Neural progenitor cell (in vitro differentiated cells): ENCODE data around the gene IGHMBP2. TPM values are rescaled to one million over a fixed set of nuclear protein-coding genes. Genes with fewer than 3 reads are reported as not detected.

ENCODE experiments used
- DNase-seq: peaks from one replicate; pipeline ENCODE4 v3.0.0-alpha.2; 2016; ENCODE audit warnings: low spot score
- H2AFZ ChIP-seq: fragments of 200-600 bp; sonication (generic); replicated peaks from 2 replicates; pipeline ENCODE4 v1.6.1; 2016; ENCODE audit warnings: antibody characterized with exemption
- H3F3A ChIP-seq: fragments of 200-600 bp; sonication (generic); 2 replicates; pipeline ENCODE4 v1.6.1; 2016; ENCODE audit warnings: antibody characterized with exemption, low read depth
- H3K27ac ChIP-seq: fragments of 200-600 bp; sonication (generic); 2 replicates; pipeline ENCODE4 v1.5.1; 2016; ENCODE audit warnings: mild to moderate bottlenecking
- H3K27me3 ChIP-seq: fragments of 200-600 bp; sonication (generic); 2 replicates; pipeline ENCODE4 v1.6.1; 2016; ENCODE audit warnings: mild to moderate bottlenecking, moderate library complexity
- H3K36me3 ChIP-seq: fragments of 200-600 bp; sonication (generic); 2 replicates; pipeline ENCODE4 v1.5.1; 2016
- H3K4me1 ChIP-seq: fragments of 200-600 bp; sonication (generic); 2 replicates; pipeline ENCODE4 v1.6.1; 2016; ENCODE audit warnings: mixed run types
- H3K4me2 ChIP-seq: fragments of 200-600 bp; sonication (generic); 2 replicates; pipeline ENCODE4 v1.6.1; 2016
- H3K4me3 ChIP-seq: fragments of 200-600 bp; sonication (generic); 2 replicates; pipeline ENCODE4 v1.5.1; 2016
- H3K79me2 ChIP-seq: fragments of 200-600 bp; sonication (generic); 2 replicates; pipeline ENCODE4 v1.6.1; 2016; ENCODE audit warnings: low read depth
- H3K9ac ChIP-seq: fragments of 200-600 bp; sonication (generic); 2 replicates; pipeline ENCODE4 v1.6.1; 2016
- H3K9me3 ChIP-seq: fragments of 200-600 bp; sonication (generic); 2 replicates; pipeline ENCODE4 v1.5.1; 2016; ENCODE audit warnings: low read depth
- H4K20me1 ChIP-seq: fragments of 200-600 bp; sonication (generic); 2 replicates; pipeline ENCODE4 v1.6.1; 2016; ENCODE audit warnings: low read depth
- H3K27ac Mint-ChIP-seq: 3 replicates; pipeline ENCODE4 v1.8.0; 2021; ENCODE audit warnings: mixed read lengths
- H3K27me3 Mint-ChIP-seq: 2 replicates; pipeline ENCODE4 v1.8.0; 2022; ENCODE audit warnings: low read depth, mild to moderate bottlenecking, inconsistent platforms, moderate library complexity, mixed read lengths; ENCODE audit not compliant: insufficient read depth
- H3K36me3 Mint-ChIP-seq: 3 replicates; pipeline ENCODE4 v1.8.0; 2021; ENCODE audit warnings: mixed read lengths
- H3K4me1 Mint-ChIP-seq: 3 replicates; pipeline ENCODE4 v1.8.0; 2021; ENCODE audit warnings: mixed read lengths
- H3K4me3 Mint-ChIP-seq: 3 replicates; pipeline ENCODE4 v1.8.0; 2021; ENCODE audit warnings: mild to moderate bottlenecking, moderate library complexity, mixed read lengths
- H3K9me3 Mint-ChIP-seq: 3 replicates; pipeline ENCODE4 v1.8.0; 2020; ENCODE audit warnings: mixed read lengths
- EZH2 ChIP-seq: fragments of 200-600 bp; sonication (generic); IDR thresholded peaks from 2 replicates; pipeline ENCODE4 v1.6.1; 2017; ENCODE audit warnings: antibody characterized with exemption, mild to moderate bottlenecking, moderate library complexity
- EZH2phosphoT487 ChIP-seq: fragments of 200-600 bp; sonication (generic); IDR thresholded peaks from 2 replicates; pipeline ENCODE4 v1.6.1; 2017; ENCODE audit warnings: antibody characterized with exemption
- total RNA-seq: library from RNA; depleted of rRNA; stranded (reverse); fragments of >200 nt; gene quantifications from 2 replicates; pipeline ENCODE4 v1.2.3, GENCODE V29; 2015; ENCODE audit warnings: low replicate concordance
- TF ChIP-seq, protein P1 (sequence below): fragments of 200-600 bp; sonication (generic); IDR thresholded peaks from 2 replicates; pipeline ENCODE4 v1.5.1; 2017; ENCODE audit warnings: antibody characterized with exemption, mild to moderate bottlenecking

Gene IGHMBP2
- total RNA-seq, 1 donor from 2014 or later: 13.6 TPM

- no peak for DNase-seq
- H3K36me3 Mint-ChIP-seq: peaks cover 14% of the 10 kb centered on the region
- Histone ChIP-seq H3F3A (no peaks in the 10 kb centered on the region), H3K9me3 (no peaks in the 10 kb centered on the region), H3K36me3 (no peaks in the 10 kb centered on the region), H3K27me3 (no peaks in the 10 kb centered on the region), H3K4me1 (no peaks in the 10 kb centered on the region), H3K9ac (no peak overlapping the region), H2AFZ (no peak overlapping the region), H3K4me2 (no peak overlapping the region), H3K4me3 (no peak overlapping the region), H3K27ac (no peak overlapping the region), H3K79me2 (no peaks in the 10 kb centered on the region), H4K20me1 (peaks cover 6% of the 10 kb centered on the region)
- H3K27me3 Mint-ChIP-seq: no peaks in the 10 kb centered on the region
- H3K9me3 Mint-ChIP-seq: no peaks in the 10 kb centered on the region
- TF ChIP-seq EZH2phosphoT487 (no peak), EZH2 (no peak)
- TF ChIP-seq, protein P1, sequence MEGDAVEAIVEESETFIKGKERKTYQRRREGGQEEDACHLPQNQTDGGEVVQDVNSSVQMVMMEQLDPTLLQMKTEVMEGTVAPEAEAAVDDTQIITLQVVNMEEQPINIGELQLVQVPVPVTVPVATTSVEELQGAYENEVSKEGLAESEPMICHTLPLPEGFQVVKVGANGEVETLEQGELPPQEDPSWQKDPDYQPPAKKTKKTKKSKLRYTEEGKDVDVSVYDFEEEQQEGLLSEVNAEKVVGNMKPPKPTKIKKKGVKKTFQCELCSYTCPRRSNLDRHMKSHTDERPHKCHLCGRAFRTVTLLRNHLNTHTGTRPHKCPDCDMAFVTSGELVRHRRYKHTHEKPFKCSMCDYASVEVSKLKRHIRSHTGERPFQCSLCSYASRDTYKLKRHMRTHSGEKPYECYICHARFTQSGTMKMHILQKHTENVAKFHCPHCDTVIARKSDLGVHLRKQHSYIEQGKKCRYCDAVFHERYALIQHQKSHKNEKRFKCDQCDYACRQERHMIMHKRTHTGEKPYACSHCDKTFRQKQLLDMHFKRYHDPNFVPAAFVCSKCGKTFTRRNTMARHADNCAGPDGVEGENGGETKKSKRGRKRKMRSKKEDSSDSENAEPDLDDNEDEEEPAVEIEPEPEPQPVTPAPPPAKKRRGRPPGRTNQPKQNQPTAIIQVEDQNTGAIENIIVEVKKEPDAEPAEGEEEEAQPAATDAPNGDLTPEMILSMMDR: no peak
- H3K4me3 Mint-ChIP-seq: no peak overlapping the region
- H3K4me1 Mint-ChIP-seq: peaks cover 2% of the 10 kb centered on the region
- no peak overlapping the region for H3K27ac Mint-ChIP-seq
Measured at GRCh38 chr11:68892576-68892975, 11.1 kb upstream of the IGHMBP2 start.

GRCh38 chr11:68893282-68893681, 10.4 kb upstream of the IGHMBP2 start:
- peaks cover 16% of the 10 kb centered on the region for H3K36me3 Mint-ChIP-seq
- no peak overlapping the region for H3K27ac Mint-ChIP-seq

DNA sequence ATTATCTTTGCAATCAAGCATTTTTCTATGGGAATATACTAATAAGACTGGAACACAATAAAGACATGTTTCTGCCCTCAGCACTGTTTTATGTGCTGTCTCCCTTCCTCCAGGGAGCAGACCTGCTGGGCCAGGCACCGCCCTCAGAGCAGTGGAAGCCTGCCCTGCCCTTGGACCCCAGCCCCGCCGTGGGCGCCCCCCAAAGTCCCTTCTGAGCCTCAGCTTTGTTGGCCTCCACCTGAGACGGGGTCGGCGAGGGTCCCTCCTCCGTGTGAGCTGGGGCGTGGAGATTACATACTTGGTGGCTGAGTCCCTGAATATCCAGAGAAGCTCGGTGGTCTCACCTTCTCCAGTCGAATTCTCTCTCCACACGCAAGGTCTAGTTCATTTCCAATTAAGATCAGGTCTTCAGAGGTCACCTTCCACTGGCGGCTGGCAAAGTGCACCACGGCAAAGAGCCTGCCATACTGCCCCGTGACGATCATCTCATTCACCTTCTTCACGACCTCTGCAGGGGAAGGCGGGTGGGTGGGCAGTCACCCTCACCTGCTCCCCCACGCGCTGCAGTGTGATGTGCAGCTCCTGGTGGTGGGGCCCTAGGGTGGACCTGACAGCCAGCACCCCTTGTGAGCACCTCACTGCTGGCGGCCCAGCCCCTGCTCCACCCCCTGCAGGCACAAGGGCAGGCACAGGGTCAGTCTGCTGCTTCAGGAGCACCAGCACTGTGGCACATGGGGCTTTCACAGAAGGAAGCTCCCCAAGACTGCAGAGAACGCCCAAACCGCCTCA, 7.3 kb upstream of the IGHMBP2 start:
- Mint-ChIP-seq H3K4me1 (no peaks in the 10 kb centered on the region), H3K9me3 (no peaks in the 10 kb centered on the region), H3K27ac (no peak overlapping the region), H3K36me3 (peaks cover 20% of the 10 kb centered on the region), H3K27me3 (no peaks in the 10 kb centered on the region), H3K4me3 (no peak overlapping the region)
- DNase-seq: no peak
- Histone ChIP-seq H3K79me2 (peaks cover 11% of the 10 kb centered on the region), H3K4me2 (no peak overlapping the region), H2AFZ (no peak overlapping the region), H3K9me3 (no peaks in the 10 kb centered on the region), H3K4me3 (no peak overlapping the region), H3K27me3 (no peaks in the 10 kb centered on the region), H4K20me1 (peaks cover 5% of the 10 kb centered on the region), H3K4me1 (no peaks in the 10 kb centered on the region), H3F3A (no peaks in the 10 kb centered on the region), H3K27ac (no peak overlapping the region), H3K36me3 (no peaks in the 10 kb centered on the region), H3K9ac (no peak overlapping the region)
- TF ChIP-seq EZH2 (no peak), EZH2phosphoT487 (no peak)
- TF ChIP-seq, protein P1: no peak

More at GRCh38 chr11:68893282-68893681, 10.4 kb upstream of the IGHMBP2 start:
- Histone ChIP-seq H3K4me1 (no peaks in the 10 kb centered on the region), H3K4me2 (no peak overlapping the region), H3K27ac (no peak overlapping the region), H3K9me3 (no peaks in the 10 kb centered on the region), H3K9ac (no peak overlapping the region), H3K4me3 (no peak overlapping the region), H3F3A (no peaks in the 10 kb centered on the region), H3K79me2 (no peaks in the 10 kb centered on the region), H3K27me3 (no peaks in the 10 kb centered on the region), H2AFZ (no peak overlapping the region), H3K36me3 (no peaks in the 10 kb centered on the region), H4K20me1 (peaks cover 6% of the 10 kb centered on the region)
- TF ChIP-seq EZH2 (no peak), EZH2phosphoT487 (no peak)
- TF ChIP-seq, protein P1: no peak
- H3K9me3 Mint-ChIP-seq: no peaks in the 10 kb centered on the region
- DNase-seq: no peak
- H3K4me1 Mint-ChIP-seq: peaks cover 2% of the 10 kb centered on the region
- no peak overlapping the region for H3K4me3 Mint-ChIP-seq
- no peaks in the 10 kb centered on the region for H3K27me3 Mint-ChIP-seq
